ENCODE measurements around the gene WNK2. TPM values are rescaled to one million over a fixed set of nuclear protein-coding genes. Genes with fewer than 3 reads are reported as not detected.

The WNK2 gene
- polyA plus RNA-seq, 2 of the 4 experiments (the other 2 are of a cell fraction) = 2.1 to 6.7 TPM

DNA sequence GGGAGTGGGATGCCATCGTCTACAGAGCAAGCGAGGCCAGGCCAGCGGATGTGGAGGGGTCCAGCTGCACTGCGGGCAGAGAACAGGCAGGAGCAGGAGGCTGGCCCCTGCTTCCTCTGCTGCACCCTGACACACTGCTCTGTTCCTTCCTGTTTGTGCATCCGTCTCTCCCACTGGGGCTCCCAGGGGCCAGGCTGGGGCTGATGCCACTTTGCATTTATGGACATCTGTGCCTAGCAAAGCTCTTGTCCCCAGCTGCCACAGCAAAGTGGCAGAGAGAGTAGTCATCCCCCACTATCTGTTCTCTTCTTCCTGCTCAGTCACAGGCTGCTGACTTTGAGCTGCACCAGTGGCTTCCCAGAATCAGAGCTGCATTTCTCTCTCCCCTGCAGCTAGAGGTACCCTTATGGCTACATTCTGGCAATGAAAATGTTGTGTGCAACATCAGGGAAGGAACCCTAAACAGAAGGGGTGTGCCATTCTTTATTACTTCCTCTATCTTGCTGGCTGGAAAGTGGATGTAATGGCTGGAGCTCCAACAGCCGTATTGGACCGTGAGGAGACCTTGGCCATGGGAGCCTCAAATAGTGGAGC lies 45.7 kb upstream of the WNK2 start:
- POLR2A ChIA-PET = interaction anchor here (1.4 kb wide), 1 partner anchor 18 kb away, joined by 4 read pairs; no protein-coding TSS in a partner anchor
- CTCF ChIA-PET = interaction anchor here (0.9 to 3.1 kb wide), 6 partner anchors 13 to 135 kb away, joined by 3 to 15 read pairs (median 6); no protein-coding TSS in a partner anchor
- TF ChIP-seq, protein P1, sequence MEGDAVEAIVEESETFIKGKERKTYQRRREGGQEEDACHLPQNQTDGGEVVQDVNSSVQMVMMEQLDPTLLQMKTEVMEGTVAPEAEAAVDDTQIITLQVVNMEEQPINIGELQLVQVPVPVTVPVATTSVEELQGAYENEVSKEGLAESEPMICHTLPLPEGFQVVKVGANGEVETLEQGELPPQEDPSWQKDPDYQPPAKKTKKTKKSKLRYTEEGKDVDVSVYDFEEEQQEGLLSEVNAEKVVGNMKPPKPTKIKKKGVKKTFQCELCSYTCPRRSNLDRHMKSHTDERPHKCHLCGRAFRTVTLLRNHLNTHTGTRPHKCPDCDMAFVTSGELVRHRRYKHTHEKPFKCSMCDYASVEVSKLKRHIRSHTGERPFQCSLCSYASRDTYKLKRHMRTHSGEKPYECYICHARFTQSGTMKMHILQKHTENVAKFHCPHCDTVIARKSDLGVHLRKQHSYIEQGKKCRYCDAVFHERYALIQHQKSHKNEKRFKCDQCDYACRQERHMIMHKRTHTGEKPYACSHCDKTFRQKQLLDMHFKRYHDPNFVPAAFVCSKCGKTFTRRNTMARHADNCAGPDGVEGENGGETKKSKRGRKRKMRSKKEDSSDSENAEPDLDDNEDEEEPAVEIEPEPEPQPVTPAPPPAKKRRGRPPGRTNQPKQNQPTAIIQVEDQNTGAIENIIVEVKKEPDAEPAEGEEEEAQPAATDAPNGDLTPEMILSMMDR (IDR thresholded peaks at IDR 0.05) = no peak
- TF ChIP-seq BHLHE40 (IDR thresholded peaks at IDR 0.05; ENCODE audit: low read depth, low read length) (no peak), NPAS2 (CRISPR knock-in tag; IDR thresholded peaks at IDR 0.05; ENCODE audit: borderline replicate concordance) (no peak), FOSB (CRISPR knock-in tag; IDR thresholded peaks at IDR 0.05) (no peak), HEYL (CRISPR knock-in tag; IDR thresholded peaks at IDR 0.05) (no peak), HDAC2 (IDR thresholded peaks at IDR 0.05) (no peak), CEBPB (IDR thresholded peaks at IDR 0.05) (no peak), HOXA7 (CRISPR knock-in tag; IDR thresholded peaks at IDR 0.05) (no peak), MYC (IDR thresholded peaks at IDR 0.05; ENCODE audit: borderline replicate concordance, low read length) (no peak), EP300 (IDR thresholded peaks at IDR 0.05) (no peak), CHD4 (IDR thresholded peaks at IDR 0.05; ENCODE audit: borderline replicate concordance) (no peak), PHF8 (IDR thresholded peaks at IDR 0.05; ENCODE audit: borderline replicate concordance, low read depth) (no peak), JUN (IDR thresholded peaks at IDR 0.05) (no peak)
- TF ChIP-seq, protein P2, sequence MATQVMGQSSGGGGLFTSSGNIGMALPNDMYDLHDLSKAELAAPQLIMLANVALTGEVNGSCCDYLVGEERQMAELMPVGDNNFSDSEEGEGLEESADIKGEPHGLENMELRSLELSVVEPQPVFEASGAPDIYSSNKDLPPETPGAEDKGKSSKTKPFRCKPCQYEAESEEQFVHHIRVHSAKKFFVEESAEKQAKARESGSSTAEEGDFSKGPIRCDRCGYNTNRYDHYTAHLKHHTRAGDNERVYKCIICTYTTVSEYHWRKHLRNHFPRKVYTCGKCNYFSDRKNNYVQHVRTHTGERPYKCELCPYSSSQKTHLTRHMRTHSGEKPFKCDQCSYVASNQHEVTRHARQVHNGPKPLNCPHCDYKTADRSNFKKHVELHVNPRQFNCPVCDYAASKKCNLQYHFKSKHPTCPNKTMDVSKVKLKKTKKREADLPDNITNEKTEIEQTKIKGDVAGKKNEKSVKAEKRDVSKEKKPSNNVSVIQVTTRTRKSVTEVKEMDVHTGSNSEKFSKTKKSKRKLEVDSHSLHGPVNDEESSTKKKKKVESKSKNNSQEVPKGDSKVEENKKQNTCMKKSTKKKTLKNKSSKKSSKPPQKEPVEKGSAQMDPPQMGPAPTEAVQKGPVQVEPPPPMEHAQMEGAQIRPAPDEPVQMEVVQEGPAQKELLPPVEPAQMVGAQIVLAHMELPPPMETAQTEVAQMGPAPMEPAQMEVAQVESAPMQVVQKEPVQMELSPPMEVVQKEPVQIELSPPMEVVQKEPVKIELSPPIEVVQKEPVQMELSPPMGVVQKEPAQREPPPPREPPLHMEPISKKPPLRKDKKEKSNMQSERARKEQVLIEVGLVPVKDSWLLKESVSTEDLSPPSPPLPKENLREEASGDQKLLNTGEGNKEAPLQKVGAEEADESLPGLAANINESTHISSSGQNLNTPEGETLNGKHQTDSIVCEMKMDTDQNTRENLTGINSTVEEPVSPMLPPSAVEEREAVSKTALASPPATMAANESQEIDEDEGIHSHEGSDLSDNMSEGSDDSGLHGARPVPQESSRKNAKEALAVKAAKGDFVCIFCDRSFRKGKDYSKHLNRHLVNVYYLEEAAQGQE (IDR thresholded peaks at IDR 0.05) = no peak
- H3K4me2 ChIP-seq = no peak overlapping the region
- H3K4me1 ChIP-seq = peaks cover 14% of the 10 kb centered on the region
- H3K4me3 ChIP-seq = no peak overlapping the region
- WGBS (ENCODE audit: missing lambda C conversion rate) = 82% methylated on average over 7 of the region's 7 CpGs
- no peak overlapping the region for H3K27ac ChIP-seq
- no peak for FAIRE-seq
- no peak for DNase-seq (ENCODE audit: low read depth in 1 of 2, low spot score in 1 of 2)
- H3K9me3 ChIP-seq = no peaks in the 10 kb centered on the region
- no peak for ATAC-seq

DNA sequence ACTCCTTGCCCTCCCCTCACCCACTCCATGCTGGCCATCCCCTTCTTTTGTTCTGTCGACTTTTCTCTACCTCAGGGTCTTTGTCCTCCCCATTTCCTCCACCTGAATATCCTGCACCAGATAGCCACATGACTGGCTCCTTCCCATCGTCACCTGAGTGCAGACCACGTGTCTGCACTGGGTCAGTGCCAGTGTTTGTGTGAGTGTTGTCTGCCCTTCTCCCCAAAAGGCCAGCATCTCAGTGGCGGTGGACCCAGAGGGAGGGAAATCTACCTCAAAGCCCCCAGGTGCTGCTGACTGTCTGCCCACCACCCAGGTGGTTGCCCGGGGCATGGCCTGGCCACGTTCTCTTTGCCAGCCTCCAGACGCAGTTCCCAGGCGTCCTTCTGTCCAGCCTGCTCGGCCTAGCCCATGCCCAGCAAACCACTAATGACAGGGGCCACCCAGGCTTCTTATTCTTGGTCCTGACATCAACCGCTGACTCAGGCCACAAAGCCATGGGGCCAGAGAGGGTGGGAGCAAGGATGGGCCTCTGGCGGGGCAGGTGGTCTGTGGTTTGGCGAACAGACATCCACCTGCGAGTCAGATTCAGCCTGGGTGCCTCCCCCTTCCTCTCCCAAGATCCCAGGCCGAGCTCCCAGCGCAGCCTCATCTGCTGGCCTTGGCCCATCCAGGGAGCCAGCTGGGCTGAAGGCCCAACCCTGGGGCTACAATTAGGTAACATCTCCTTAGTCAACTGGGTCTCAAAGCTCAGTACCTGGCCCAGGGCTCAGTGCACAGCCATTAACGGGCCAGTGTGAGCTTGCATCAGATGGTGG lies 44.4 kb upstream of the WNK2 start:
- Histone ChIP-seq H3K4me3 (no peak overlapping the region), H3K27ac (no peak overlapping the region), H3K9me3 (no peaks in the 10 kb centered on the region), H3K4me1 (peaks cover 14% of the 10 kb centered on the region), H3K4me2 (no peak overlapping the region)
- ATAC-seq (no peak), DNase-seq (ENCODE audit: low read depth in 1 of 2, low spot score in 1 of 2) (no peak), FAIRE-seq (no peak)
- POLR2A ChIA-PET = interaction anchor here (0.7 kb wide), 1 partner anchor 1027 kb away, joined by 4 read pairs; no protein-coding TSS in a partner anchor
- CTCF ChIA-PET = interaction anchor here (1.1 to 3.1 kb wide), 3 partner anchors 14 to 30 kb away, joined by 4 to 15 read pairs (median 9); no protein-coding TSS in a partner anchor
- no peak for TF ChIP-seq CHD4 (IDR thresholded peaks at IDR 0.05; ENCODE audit: borderline replicate concordance)
- TF ChIP-seq JUNB (IDR thresholded peaks at IDR 0.05) = no peak
- TF ChIP-seq JUN (IDR thresholded peaks at IDR 0.05) = no peak
- no peak for TF ChIP-seq POLR2AphosphoS2 (conservative IDR thresholded peaks at IDR 0.05; ENCODE audit: low read length)
- TF ChIP-seq NFE2L2 (conservative IDR thresholded peaks at IDR 0.05; ENCODE audit: low read length) = no peak
- no peak for TF ChIP-seq HDAC2 (IDR thresholded peaks at IDR 0.05)
- TF ChIP-seq, protein P3, sequence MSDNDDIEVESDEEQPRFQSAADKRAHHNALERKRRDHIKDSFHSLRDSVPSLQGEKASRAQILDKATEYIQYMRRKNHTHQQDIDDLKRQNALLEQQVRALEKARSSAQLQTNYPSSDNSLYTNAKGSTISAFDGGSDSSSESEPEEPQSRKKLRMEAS (IDR thresholded peaks at IDR 0.05) = no peak
- WGBS (ENCODE audit: missing lambda C conversion rate) = 77% methylated on average over 13 of the region's 16 CpGs
